ENCODE results near the gene UMODL1. TPM values are rescaled to one million over a fixed set of nuclear protein-coding genes. Genes with fewer than 3 reads are reported as not detected.

The UMODL1 gene
- total and polyA plus RNA-seq, 2 donors (not counting 3 experiments of a cell fraction or from before 2014, with no cell fraction given) = not detected

GRCh38 chr21:42142141-42142540 lies 71.0 kb downstream of the UMODL1 start:
- ChIA-PET CTCF (no interaction called here), POLR2A (no interaction called here)
- no peak overlapping the region for H3K4me2 ChIP-seq (ENCODE audit: insufficient read depth, low read length)
- dilution Hi-C loops (cut with MboI; ENCODE audit: extremely low pct_ligation_motif_present, low sequenced_read_pairs) = no loop called here
- no peaks in the 10 kb centered on the region for H3K9me3 ChIP-seq (replicated peaks; ENCODE audit: control insufficient read depth, insufficient read depth, low read length)
- DNase-seq (ENCODE audit: low read depth, low spot score) (no peak), FAIRE-seq (no peak)
- H4K20me1 ChIP-seq (replicated peaks; ENCODE audit: control insufficient read depth, extremely low read depth, insufficient read depth, low read length) = no peaks in the 10 kb centered on the region
- H3K79me2 ChIP-seq (ENCODE audit: control insufficient read depth, insufficient read depth, low read length) = no peaks in the 10 kb centered on the region
- no peaks in the 10 kb centered on the region for H3K36me3 ChIP-seq (ENCODE audit: control insufficient read depth in 2 of 2, extremely low read depth in 1 of 2, insufficient read depth in 2 of 2, low read length in 2 of 2)
- no peak overlapping the region for H2AFZ ChIP-seq (ENCODE audit: low read depth, low read length)
- H3K4me1 ChIP-seq (ENCODE audit: control insufficient read depth, extremely low read depth, insufficient read depth, low read length) = no peaks in the 10 kb centered on the region
- H3K27me3 ChIP-seq (ENCODE audit: control insufficient read depth in 2 of 2, insufficient read depth in 2 of 2, low read length in 2 of 2) = no peaks in the 10 kb centered on the region
- TF ChIP-seq POLR2A (IDR thresholded peaks at IDR 0.05; ENCODE audit: low read depth, low read length) (no peak), EZH2 (IDR thresholded peaks at IDR 0.05; ENCODE audit: borderline replicate concordance, low read depth, low read length, severe bottlenecking) (no peak), MYC (IDR thresholded peaks at IDR 0.05; ENCODE audit: low read depth, low read length) (no peak), FOS (IDR thresholded peaks at IDR 0.05; ENCODE audit: borderline replicate concordance, insufficient read depth, low read length) (no peak), GATA2 (IDR thresholded peaks at IDR 0.05; ENCODE audit: insufficient read depth, insufficient read length, low read depth, low read length) (no peak), JUN (IDR thresholded peaks at IDR 0.05; ENCODE audit: borderline replicate concordance, insufficient read depth, insufficient read length, low read depth) (no peak), POLR2AphosphoS5 (IDR thresholded peaks at IDR 0.05; ENCODE audit: insufficient read depth, low read depth, low read length) (no peak), CTCF (IDR thresholded peaks at IDR 0.05; ENCODE audit: extremely low read depth in 1 of 2, insufficient read depth in 1 of 2, low read depth in 1 of 2, low read length in 2 of 2) (no peak), MAX (IDR thresholded peaks at IDR 0.05; ENCODE audit: insufficient read depth, insufficient read length) (no peak)
- H3K9me1 ChIP-seq (replicated peaks; ENCODE audit: control insufficient read depth, extremely low read depth, insufficient read depth, low read length) = no peaks in the 10 kb centered on the region
- H3K4me3 ChIP-seq (replicated peaks in 1 of 3; ENCODE audit: insufficient read depth in 1 of 3, low read depth in 1 of 3, low read length in 3 of 3) = no peak overlapping the region
- BruUV-seq (replicated peaks) = no TSS peak
- intact Hi-C loops (cut with micrococcal nuclease) = loop anchor here (10.0 kb wide), 1 partner anchor 193 kb away; no protein-coding TSS in a partner anchor
- H3K9ac ChIP-seq (replicated peaks; ENCODE audit: extremely low read depth, insufficient read depth, low read length) = no peak overlapping the region
- H3K27ac ChIP-seq (ENCODE audit: insufficient read depth, low read depth, low read length) = no peak overlapping the region

Measured in endothelial cell of umbilical vein (primary cell).